ENCODE data around the gene PIGQ.

The PIGQ gene

DNA sequence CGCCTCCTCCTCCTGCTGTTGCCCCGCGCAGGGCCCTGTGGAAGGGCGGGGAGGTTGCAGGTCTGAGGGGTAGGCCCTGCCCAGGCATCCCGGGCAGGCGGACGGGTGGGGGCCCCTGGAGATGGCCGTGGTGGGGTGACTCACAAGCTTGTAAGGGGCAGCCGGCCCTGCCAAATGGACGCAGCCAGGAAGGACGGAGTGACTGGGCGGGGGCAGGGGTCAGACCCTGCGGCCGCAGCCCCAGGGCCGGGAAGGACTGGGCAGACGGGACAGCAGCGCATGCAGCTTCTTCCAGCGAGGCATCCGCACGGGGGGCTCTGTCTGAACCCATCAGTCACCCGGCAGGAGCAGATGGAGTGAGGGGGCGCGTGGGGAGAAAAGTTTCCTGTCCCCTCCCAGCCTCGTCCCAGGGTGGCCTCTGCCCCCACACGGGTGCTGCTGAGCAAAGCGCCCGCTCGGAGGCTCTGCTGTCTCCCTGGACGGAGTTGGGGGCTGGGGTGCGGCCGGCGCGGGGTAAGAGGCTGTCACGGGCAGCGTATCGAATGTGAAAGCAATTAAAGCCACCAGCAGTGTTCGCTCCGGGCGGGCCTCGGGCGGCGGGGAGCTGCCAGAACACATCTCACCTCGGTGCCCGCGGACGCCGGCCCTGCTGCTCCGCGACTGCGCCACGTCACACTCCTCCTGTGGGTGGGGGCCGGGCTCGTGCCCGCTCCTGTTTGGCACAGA, 15.0 kb upstream of the PIGQ start:
- in situ Hi-C loops (cut with MboI; ENCODE audit: low sequenced_read_pairs) = no loop called here

- in situ Hi-C loops (cut with MboI; ENCODE audit: low sequenced_read_pairs) = no loop called here
Measured at GRCh38 chr16:555528-556473, 14.0 kb upstream of the PIGQ start.

DNA sequence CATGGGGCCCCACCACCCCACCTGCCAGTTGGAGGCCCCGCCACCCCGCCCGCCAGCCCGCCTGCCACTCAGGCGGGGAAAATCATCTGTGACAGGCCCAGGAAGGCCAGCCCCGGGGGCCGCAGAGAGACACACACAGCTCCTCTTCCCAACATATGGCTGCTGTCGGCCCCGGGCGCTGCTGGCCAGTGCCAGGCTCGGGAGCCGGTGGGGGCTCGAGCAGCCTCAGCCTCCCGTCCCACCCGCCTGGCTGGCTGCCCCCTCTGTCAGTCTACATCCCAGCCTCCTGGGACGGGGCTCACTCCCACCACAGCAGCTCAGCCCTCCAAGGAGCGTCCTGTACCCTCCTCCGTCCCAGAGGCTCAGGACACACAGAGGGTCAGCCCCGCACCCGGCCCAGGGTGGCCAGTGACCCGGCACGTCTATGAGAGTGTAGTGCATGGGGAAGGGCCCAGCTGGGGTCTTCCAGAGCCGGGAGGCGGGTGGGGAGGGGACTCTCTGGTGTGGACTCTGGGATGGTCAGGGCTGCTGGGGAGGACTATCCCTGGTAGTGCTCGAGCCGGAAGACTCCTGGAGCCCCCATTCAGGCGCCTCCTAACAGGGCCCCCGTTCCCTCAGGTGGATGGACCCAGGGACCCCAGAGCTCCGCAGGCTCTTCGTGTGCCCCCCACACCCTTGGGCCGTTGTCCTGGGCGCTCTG, 13.1 kb upstream of the PIGQ start:
- in situ Hi-C loops (cut with MboI; ENCODE audit: low sequenced_read_pairs) = no loop called here

- in situ Hi-C loops (cut with MboI; ENCODE audit: low sequenced_read_pairs) = no loop called here
Measured at GRCh38 chr16:557463-558297, 12.1 kb upstream of the PIGQ start.

DNA sequence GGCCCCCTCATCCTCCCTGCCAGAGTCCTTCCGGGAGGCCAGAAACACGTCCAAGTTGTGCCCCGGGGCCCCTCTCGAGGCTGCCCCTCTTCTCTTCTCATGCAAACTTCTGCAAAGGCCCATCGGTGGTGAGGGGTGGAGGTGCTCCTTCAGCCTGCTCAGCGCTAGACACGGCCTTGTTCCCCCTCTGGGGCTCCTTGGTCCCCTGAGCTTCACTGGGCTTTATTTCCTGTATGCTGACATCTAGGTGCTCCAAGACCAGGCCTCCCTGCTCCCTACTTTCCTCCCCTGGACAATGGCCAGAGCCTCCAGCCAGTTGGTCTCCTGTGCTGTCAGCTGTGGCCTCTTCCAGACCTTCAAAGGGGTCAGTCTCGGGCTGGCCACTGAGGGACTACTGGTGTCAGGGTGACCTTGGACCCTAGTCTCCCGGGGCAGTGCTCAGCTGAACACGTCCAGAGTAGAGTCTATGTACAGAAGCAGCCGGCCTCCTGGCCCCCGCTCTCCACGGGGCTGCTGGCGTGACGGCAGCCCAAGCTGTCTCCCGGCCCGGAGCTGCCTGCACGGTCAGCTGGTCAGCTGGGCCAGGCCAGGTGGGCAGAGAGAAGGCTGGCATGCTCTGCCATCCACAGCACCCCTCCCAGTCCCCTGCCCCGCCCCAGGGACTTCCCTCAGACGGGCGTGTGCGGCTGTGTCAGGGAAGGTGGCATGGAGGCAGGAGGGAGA, 11.3 kb upstream of the PIGQ start:
- in situ Hi-C loops (cut with MboI; ENCODE audit: low sequenced_read_pairs) = no loop called here

DNA sequence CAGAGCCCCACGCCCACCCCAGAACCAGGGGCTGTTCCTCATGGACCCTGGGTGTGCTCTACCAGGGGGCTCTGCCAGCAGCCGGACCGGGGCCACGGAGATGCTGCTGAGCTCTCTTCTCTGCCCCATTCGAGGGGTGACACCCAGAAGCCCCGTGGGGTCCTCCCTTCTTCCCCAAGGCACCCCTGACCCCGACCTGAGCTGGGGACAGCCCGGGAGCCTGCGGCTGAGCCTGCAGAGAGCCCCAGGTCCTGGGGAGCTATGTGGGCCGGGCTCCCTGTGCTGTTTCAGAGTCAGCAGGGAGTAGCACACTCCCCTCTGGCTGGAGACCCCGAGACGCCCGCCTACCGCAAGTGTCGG, 10.8 kb upstream of the PIGQ start:
- in situ Hi-C loops (cut with MboI; ENCODE audit: low sequenced_read_pairs) = no loop called here

DNA sequence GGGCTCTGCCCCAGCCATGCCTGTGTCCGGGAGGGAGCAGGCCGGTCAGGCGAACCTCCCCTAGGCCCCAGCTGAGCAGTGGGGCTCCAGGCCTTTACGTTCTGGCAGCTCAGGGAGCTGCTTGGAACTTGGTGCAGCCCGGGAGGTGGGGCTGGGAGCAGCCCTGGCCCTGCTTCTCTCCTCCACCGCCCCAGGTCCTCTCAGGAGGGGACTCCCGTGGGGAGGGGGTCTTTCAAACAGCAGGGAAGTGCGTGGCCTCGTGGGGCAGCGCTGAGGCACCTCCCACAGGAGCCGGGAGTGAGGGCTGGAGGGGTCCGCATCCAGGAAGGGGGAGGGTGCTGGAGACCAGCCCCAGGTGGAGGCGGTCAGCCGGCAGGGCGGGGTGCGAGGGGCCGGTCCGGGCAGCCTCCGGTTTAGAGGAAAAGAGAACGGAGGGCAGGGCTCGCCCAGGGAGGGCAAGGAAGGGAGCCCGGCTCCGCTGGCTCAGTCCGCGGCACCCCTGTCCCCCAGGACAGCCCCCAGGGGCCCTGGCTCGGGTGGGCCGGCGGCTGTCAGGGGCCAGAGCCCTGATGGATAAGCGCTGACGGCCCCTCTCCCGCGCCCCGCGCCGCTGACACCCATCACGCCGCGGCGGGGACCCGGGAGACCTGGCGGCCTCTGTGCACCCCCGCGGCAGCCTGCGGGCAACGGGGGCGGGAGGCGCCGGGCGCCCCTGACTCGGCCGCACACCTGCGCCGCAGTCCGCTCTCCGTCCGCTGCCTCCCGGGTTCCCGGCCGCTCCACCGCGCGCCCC, 10.2 kb upstream of the PIGQ start:
- in situ Hi-C loops (cut with MboI; ENCODE audit: low sequenced_read_pairs) = no loop called here

GRCh38 chr16:560204-560700, 9.5 kb upstream of the PIGQ start, which contains the start of gene PRR35:
PRR35 (plus strand) TSS chr16:560394; CDS start chr16:563295, 2,901 bp downstream.
- in situ Hi-C loops (cut with MboI; ENCODE audit: low sequenced_read_pairs) = no loop called here

DNA sequence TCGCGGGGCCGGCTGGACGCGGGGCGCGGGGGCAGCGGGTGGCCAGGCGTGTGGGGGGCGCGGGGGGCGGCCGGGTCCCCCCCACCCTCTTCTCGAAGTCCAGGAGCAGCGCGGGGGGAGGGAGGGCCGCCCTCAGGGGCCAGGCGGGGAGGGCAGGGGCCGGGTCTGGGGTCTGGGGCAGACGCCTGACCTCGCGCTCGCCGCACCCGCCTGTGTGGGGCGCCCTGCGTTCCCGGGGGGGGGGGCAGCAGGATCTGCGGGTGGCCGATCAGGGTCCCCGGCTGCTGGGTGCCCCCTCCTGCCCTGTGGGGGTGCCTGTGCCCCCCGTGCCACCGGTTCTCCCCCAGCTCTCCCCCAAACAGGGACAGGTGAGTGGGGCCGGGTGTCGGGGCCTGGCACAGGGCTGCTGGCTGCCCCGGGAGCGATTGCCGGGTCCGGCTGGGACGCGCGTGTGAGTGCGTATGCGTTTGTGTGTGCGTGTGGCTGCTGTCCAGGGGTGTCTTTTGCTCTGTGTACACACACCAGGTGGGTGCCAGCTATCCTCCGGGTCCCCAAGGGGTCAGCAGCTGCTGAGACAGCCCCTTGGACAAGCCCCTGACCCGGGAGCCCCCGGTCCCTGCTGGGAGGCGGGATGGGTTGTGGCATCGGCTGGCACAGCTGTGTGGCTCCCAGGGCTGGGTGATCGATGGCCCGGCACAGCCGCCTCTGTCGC, 8.9 kb upstream of the PIGQ start:
- in situ Hi-C loops (cut with MboI; ENCODE audit: low sequenced_read_pairs) = no loop called here

DNA sequence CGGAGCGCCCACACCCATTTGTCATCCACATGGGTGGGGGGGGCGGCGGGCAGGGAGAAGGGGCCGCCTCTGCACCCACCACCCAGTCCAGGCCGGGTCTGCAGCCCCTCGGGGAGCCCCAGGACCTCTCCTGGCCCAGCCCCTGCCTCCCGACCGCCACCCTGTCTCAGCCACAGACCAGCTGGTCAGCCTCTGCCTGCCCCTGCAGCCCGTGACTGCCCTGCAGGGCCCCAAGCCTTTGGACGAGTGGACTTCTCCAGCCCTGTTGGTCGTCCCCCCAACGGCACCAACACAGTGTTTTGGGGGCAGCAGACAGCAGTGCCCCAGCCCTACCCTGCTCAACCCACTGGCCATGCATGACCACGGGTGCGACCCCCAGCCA, 8.4 kb upstream of the PIGQ start:
- in situ Hi-C loops (cut with MboI; ENCODE audit: low sequenced_read_pairs) = no loop called here

DNA sequence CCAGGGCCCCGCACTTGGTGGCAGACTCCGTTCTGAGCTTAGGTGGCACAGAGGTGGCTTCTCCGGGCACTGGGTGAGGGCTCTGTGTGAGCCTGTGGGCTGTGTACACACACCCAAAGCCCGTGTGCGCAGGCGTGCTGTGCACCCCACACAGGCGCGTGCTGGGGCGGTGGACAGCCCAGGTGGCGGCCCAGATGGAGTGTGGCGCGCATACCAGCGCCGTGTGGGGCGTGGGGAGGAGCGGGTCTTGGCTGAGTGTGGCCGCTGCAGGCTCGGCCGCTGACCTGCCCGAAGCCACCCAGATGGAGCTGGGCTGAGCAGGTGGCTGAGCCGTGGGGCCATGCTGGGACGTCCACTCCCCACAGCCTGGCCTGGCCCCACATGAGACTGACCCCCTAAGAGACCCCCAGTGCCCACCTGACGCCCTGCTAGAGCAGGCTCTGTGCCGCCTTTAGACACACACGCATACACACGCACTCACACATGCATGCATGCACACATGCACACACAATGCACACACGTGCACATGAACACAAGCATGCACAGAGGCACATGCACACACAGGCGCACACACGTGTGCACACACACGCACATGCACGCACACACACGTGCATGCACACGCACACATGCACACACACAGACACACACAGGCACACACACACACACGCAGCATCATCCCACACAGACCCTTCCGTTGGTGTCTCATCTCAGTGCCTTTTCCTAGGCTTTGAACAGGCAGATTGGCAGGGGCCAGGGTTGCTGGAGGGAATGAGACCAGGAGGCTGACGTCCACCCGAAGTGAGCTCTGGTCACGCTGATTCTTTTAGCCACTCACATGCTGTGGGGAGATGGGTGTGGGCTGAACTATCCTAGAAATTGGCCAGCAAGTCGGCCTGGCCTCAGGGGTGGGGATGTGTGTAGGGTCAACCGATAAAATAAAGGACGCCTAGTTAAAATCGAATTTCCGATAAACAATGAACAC, 7.5 kb upstream of the PIGQ start:
- in situ Hi-C loops (cut with MboI; ENCODE audit: low sequenced_read_pairs) = no loop called here

- in situ Hi-C loops (cut with MboI; ENCODE audit: low sequenced_read_pairs) = no loop called here
Measured at GRCh38 chr16:563072-563644, 6.6 kb upstream of the PIGQ start.

DNA sequence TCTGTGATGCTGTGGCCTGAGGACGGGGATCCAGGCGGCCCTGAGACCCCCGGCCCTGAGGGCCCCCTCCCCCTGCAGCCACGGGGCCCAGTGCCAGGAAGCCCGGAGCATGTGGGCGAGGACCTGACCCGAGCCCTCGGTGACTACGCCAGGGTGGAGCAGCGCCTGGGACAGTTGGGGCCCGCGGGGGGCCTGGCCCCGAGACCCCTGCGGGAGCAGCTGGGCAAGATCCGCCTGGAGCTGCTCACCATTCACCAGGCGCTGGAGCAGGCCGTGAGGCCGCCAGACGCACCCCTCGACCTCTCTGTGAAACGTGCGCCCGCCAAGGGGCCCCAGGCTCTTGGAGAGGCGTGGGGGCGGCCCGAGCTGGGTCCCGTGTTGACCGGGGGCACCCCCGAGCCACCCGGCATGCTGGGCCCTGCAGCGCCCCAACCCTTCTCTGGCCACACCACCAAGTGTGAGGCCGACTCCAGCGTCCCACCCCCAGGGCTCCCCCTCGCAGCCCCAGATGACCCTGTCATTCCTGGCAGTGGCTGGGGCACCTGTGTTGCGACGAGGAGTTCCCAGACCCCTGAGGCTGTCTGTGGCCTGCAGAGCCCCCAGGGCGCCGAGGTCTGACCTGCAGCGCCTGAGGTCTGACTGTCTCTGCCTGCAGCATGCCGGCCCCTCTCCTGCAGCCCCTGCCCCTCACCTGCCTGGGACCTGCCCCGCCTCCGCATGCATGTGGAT, 4.9 kb upstream of the PIGQ start:
- in situ Hi-C loops (cut with MboI; ENCODE audit: low sequenced_read_pairs) = no loop called here

DNA sequence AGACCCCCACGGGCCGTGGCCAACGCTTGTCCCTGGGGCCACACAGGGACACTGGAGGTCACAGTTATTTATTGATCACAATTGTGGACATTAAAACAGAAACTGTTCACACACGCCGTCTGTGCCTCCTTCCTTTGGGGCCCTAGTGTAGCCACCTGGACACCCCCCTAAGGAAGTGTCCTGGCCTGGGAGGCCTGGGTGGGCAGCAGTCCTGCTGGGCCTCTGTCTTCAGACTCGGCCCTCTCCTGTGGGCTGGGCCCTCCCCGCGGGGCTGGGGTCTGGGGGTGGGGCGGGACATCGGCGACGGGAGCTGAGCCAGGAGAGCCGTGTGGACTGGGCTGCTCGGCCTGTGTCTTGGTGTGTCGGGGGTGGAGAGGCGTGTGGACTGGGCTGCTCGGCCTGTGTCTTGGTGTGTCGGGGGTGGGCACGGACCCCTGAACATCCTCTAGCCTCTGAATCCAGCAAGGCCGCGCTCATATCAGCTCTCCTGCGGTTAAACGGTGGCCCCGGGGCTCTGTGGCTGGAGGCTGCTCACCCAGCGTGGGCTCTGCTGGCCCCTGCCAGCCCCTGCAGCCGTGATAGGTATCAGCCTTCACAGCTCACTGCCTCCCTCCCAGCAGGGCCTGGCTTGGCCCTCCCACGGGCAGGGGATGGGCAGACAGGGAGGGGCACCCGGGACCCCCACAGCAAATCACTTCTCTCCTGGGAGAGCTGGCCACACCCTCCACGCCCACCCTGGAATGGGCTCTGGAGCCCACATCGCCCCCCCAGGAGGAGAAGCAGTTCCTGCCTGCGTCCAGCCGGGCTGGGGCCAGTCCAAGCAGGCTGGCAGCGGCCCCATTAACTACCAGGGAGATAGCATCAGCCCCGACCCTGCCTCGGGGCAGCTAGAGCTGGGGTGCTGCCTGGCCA, 4.1 kb upstream of the PIGQ start:
- in situ Hi-C loops (cut with MboI; ENCODE audit: low sequenced_read_pairs) = no loop called here

Measured in HL-60/S4 treated with retinoic acid at 250 ng/mL for 4 days and 3 days (cell line).